Measurements from ENCODE around the gene SACM1L. TPM values are rescaled to one million over a fixed set of nuclear protein-coding genes. Genes with fewer than 3 reads are reported as not detected.

Gene SACM1L
- total RNA-seq, 1 experiment from 2014 or later = 61.8 TPM

Small RNAs within 50 kb of the gene (small RNA-seq; reads per million reads assigned to genes)
- not detected for gene RN7SL145P

Other genes starting within 250 kb of the SACM1L start
- 3.5 and 5.7 TPM in 2 replicates for gene LIMD1, start 94.6 kb upstream of the SACM1L start, total RNA-seq (2014; rRNA removed; shearing (Covaris generic); ENCODE audit: low replicate concordance)
- gene SLC6A20, start 107.1 kb downstream of the SACM1L start, total RNA-seq (2014; rRNA removed; shearing (Covaris generic); ENCODE audit: low replicate concordance) = not detected in 2 replicates
- 4.9 and 6.2 TPM in 2 replicates for gene LZTFL1, start 152.7 kb downstream of the SACM1L start, total RNA-seq (2014; rRNA removed; shearing (Covaris generic); ENCODE audit: low replicate concordance)
- gene CCR9, start 197.1 kb downstream of the SACM1L start, total RNA-seq (2014; rRNA removed; shearing (Covaris generic); ENCODE audit: low replicate concordance) = not detected in 2 replicates